Suprapubic skin (tissue), 4 donors: ENCODE results near the gene HHAT. TPM values are rescaled to one million over a fixed set of nuclear protein-coding genes. Genes with fewer than 3 reads are reported as not detected.

Experiments used
- DNase-seq, 2 donors: peaks; one replicate each; pipeline ENCODE4 v3.0.0-alpha.2; 2019; ENCODE audit warnings: low spot score in 2 of 2
- H3K27ac ChIP-seq: fragments of 200-600 bp; sonication (generic); one replicate; pipeline ENCODE4 v1.5.1; 2019
- H3K27me3 ChIP-seq: fragments of 200-600 bp; sonication (generic); one replicate; pipeline ENCODE4 v1.5.1; 2019
- H3K36me3 ChIP-seq: fragments of 200-600 bp; sonication (generic); one replicate; pipeline ENCODE4 v1.5.1; 2019
- H3K4me1 ChIP-seq: fragments of 200-600 bp; sonication (generic); one replicate; pipeline ENCODE4 v1.5.1; 2019
- H3K4me3 ChIP-seq: fragments of 200-600 bp; sonication (generic); one replicate; pipeline ENCODE4 v1.5.1; 2019; ENCODE audit warnings: mild to moderate bottlenecking
- H3K9me3 ChIP-seq: fragments of 200-600 bp; sonication (generic); one replicate; pipeline ENCODE4 v1.5.1; 2019
- EP300 ChIP-seq: sonication (generic); formaldehyde crosslinking; IDR thresholded peaks from one replicate; pipeline ENCODE4 v1.6.1; 2017; ENCODE audit warnings: antibody characterized with exemption
- POLR2A ChIP-seq, 2 donors: fragments of 450-650 bp; IDR thresholded peaks; one replicate each; pipeline ENCODE4 v1.6.1; 2017; ENCODE audit warnings: antibody characterized with exemption in 2 of 2, mild to moderate bottlenecking in 2 of 2, moderate library complexity in 2 of 2
- POLR2AphosphoS5 ChIP-seq, 3 donors: sonication (generic); formaldehyde crosslinking; IDR thresholded peaks; one replicate each; pipeline ENCODE4 v1.6.1; 2017; ENCODE audit warnings: antibody characterized with exemption in 3 of 3
- WGBS: methylation state at CpG from one replicate; pipeline ENCODE4 v1.1.5; 2018; 5-methylcytosine and 5-hydroxymethylcytosine counted together
- total RNA-seq, 4 donors: library from RNA; depleted of rRNA; stranded (reverse); fragments of >200 nt; gene quantifications; one replicate each; pipeline ENCODE4 v1.1.0, GENCODE V29; 2016
- TF ChIP-seq, protein P1 (sequence below), 2 donors: fragments of 200-600 bp in 1 of 2; fragments of 450-650 bp in 1 of 2; sonication (generic) in 1 of 2; IDR thresholded peaks; one replicate each; pipeline ENCODE4 v1.5.1; 2016 to 2019; ENCODE audit warnings: antibody characterized with exemption in 2 of 2, mild to moderate bottlenecking in 1 of 2, moderate library complexity in 1 of 2

The HHAT gene
- total RNA-seq, 4 donors from 2014 or later: 4.1 to 20.0 (median 9.3) TPM

DNA sequence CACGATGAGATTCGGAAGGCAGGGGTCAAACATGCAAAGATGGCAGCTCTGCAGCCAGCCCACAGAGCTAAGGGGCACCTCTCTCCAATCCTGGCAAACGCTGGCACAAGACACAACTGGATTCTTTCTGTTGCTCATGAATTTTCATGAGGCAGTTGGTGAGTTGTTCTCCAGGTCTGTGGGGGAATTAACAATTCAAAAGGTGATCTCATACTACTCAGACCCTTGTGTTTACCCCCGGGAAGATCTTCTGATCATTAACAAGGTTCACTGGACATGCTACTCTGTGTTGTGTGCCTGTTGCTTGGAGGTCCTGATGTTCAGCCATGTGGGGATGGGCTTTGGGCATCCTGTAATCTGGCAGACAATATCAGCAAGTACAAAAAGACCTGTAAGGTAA lies 128.9 kb downstream of the HHAT start:
- no peaks in the 10 kb centered on the region for H3K36me3 ChIP-seq
- H3K27ac ChIP-seq: no peak overlapping the region
- no peaks in the 10 kb centered on the region for H3K9me3 ChIP-seq
- no peak overlapping the region for H3K4me3 ChIP-seq
- DNase-seq: no peak
- 93% methylated on average over 4 of the region's 4 CpGs for WGBS
- no peaks in the 10 kb centered on the region for H3K27me3 ChIP-seq
- no peaks in the 10 kb centered on the region for H3K4me1 ChIP-seq
- TF ChIP-seq POLR2AphosphoS5 (IDR thresholded peaks at IDR 0.05): no peak
- no peak for TF ChIP-seq EP300
- no peak for TF ChIP-seq POLR2A (IDR thresholded peaks at IDR 0.05)
- TF ChIP-seq, protein P1, sequence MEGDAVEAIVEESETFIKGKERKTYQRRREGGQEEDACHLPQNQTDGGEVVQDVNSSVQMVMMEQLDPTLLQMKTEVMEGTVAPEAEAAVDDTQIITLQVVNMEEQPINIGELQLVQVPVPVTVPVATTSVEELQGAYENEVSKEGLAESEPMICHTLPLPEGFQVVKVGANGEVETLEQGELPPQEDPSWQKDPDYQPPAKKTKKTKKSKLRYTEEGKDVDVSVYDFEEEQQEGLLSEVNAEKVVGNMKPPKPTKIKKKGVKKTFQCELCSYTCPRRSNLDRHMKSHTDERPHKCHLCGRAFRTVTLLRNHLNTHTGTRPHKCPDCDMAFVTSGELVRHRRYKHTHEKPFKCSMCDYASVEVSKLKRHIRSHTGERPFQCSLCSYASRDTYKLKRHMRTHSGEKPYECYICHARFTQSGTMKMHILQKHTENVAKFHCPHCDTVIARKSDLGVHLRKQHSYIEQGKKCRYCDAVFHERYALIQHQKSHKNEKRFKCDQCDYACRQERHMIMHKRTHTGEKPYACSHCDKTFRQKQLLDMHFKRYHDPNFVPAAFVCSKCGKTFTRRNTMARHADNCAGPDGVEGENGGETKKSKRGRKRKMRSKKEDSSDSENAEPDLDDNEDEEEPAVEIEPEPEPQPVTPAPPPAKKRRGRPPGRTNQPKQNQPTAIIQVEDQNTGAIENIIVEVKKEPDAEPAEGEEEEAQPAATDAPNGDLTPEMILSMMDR (IDR thresholded peaks at IDR 0.05): no peak

DNA sequence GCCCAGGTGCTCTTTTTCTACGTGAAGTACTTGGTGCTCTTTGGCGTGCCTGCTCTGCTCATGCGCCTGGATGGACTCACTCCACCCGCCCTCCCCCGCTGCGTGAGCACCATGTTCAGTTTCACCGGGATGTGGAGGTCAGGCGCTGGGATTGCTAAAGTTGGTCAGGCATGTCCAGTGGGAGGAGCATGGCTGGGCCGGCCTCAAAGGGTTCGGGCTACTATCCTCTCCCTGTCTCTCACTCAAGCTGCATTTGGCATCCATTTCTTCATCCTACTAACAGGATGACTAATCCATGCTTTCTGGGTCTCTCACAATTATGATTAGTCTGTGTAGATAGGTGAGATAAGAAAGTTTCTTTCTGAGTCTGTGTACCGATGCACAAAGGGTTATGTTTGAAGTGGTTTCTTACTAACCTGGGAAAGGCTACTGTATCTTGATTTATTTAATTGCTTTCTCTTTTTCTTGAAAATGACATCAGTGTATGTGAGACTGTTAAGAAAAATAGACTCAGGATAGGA lies 135.9 kb downstream of the HHAT start:
- no peaks in the 10 kb centered on the region for H3K36me3 ChIP-seq
- TF ChIP-seq POLR2AphosphoS5 (IDR thresholded peaks at IDR 0.05): no peak
- no peak for TF ChIP-seq POLR2A (IDR thresholded peaks at IDR 0.05)
- no peak for TF ChIP-seq EP300
- TF ChIP-seq, protein P1 (IDR thresholded peaks at IDR 0.05): no peak

DNA sequence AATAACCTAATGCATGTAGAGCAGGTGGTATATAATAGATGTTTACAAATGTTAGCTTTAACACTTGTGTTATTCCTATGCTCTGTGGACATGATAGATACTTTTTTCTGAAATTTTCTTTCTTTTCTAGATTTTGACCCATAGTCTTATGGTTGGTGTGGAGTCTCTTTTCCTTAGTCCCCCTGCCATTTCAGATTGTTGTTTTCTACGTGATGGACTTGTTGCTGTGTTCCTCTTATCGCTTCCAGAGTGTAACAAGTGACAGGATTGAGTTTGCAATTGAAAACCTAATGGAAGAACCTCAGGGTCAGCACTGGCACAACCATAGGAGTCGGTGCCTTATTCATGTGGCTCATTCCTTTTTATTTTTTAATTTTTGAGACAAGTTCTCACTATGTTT lies 136.4 kb downstream of the HHAT start:
- Histone ChIP-seq H3K4me3 (no peak overlapping the region), H3K36me3 (no peaks in the 10 kb centered on the region), H3K9me3 (no peaks in the 10 kb centered on the region), H3K27me3 (no peaks in the 10 kb centered on the region), H3K27ac (no peak overlapping the region), H3K4me1 (no peaks in the 10 kb centered on the region)
- no peak for TF ChIP-seq POLR2AphosphoS5 (IDR thresholded peaks at IDR 0.05)
- TF ChIP-seq EP300: no peak
- TF ChIP-seq POLR2A (IDR thresholded peaks at IDR 0.05): no peak
- TF ChIP-seq, protein P1 (IDR thresholded peaks at IDR 0.05): no peak
- 95% methylated on average over 3 of the region's 3 CpGs for WGBS
- DNase-seq: no peak

More for the DNA sequence above, 135.9 kb downstream of the HHAT start:
- no peaks in the 10 kb centered on the region for H3K4me1 ChIP-seq
- H3K4me3 ChIP-seq: no peak overlapping the region
- H3K27me3 ChIP-seq: no peaks in the 10 kb centered on the region
- WGBS: 81% methylated on average over 11 of the region's 11 CpGs
- DNase-seq: no peak
- H3K27ac ChIP-seq: no peak overlapping the region
- H3K9me3 ChIP-seq: no peaks in the 10 kb centered on the region

DNA sequence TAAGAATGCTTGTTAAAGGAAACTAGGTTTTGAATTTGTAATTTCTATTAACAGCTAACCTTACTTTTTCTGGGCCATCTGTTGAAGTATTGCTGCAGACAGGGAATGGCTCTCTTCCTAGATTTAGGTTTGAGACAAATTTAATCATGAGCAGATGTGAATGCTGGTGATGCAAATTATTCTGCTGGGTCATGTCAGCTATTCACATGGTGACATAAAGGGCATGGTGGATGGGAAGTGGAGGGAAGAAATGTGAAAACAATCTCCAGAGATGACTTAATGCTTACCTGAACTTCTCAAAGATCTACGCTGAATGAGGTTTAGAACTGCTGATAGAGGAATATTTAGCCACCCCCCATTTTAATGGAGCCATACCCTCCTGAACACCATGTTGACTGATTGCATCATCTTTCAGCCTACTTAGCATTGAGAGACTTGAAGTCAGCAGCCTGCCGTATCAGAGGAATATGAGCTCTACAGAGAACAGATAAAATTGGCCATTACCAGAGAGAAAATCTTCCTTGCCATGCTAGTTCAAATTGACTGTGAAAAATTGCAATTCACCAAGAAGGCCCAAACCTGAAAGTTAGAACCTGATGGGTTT lies 138.8 kb downstream of the HHAT start:
- H3K36me3 ChIP-seq: no peaks in the 10 kb centered on the region
- H3K9me3 ChIP-seq: no peaks in the 10 kb centered on the region
- 90% methylated on average over 2 of the region's 2 CpGs for WGBS
- no peaks in the 10 kb centered on the region for H3K27me3 ChIP-seq
- no peak overlapping the region for H3K4me3 ChIP-seq
- H3K27ac ChIP-seq: no peak overlapping the region
- no peak for TF ChIP-seq POLR2AphosphoS5 (IDR thresholded peaks at IDR 0.05)
- TF ChIP-seq POLR2A (IDR thresholded peaks at IDR 0.05): no peak
- no peak for TF ChIP-seq EP300
- TF ChIP-seq, protein P1 (IDR thresholded peaks at IDR 0.05): no peak
- DNase-seq: no peak
- H3K4me1 ChIP-seq: no peaks in the 10 kb centered on the region

DNA sequence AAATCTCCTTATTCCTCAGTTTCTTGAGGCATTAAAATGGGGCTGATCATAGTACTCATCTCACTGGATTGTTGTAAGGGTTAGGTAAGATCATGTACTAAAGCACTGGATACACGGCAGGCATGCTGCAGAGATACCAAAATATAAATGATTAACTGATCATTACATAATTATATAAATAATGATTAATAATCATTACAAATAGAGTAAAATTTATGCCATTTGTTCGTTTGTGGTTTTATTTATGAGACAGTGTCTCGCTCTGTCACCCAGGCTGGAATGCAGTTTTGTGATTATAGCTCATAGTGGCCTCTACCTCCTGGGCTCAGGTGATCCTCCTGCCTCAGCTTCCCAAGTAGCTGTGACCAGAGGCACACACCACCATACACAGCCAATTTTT lies 140.7 kb downstream of the HHAT start:
- H3K4me3 ChIP-seq: no peak overlapping the region
- no peaks in the 10 kb centered on the region for H3K4me1 ChIP-seq
- H3K36me3 ChIP-seq: no peaks in the 10 kb centered on the region
- DNase-seq: no peak
- no peaks in the 10 kb centered on the region for H3K27me3 ChIP-seq
- TF ChIP-seq, protein P1 (IDR thresholded peaks at IDR 0.05): no peak
- TF ChIP-seq POLR2AphosphoS5 (IDR thresholded peaks at IDR 0.05): no peak
- no peak for TF ChIP-seq EP300
- TF ChIP-seq POLR2A (IDR thresholded peaks at IDR 0.05): no peak
- H3K9me3 ChIP-seq: no peaks in the 10 kb centered on the region
- WGBS: 89% methylated on average over 3 of the region's 3 CpGs
- H3K27ac ChIP-seq: no peak overlapping the region
